Measurements from ENCODE around the gene SKAP2. TPM values are rescaled to one million over a fixed set of nuclear protein-coding genes. Genes with fewer than 3 reads are reported as not detected.

Gene SKAP2
- polyA plus RNA-seq, 1 donor (not counting 4 experiments of a cell fraction or from before 2014, with no cell fraction given) = 15.0 TPM

DNA sequence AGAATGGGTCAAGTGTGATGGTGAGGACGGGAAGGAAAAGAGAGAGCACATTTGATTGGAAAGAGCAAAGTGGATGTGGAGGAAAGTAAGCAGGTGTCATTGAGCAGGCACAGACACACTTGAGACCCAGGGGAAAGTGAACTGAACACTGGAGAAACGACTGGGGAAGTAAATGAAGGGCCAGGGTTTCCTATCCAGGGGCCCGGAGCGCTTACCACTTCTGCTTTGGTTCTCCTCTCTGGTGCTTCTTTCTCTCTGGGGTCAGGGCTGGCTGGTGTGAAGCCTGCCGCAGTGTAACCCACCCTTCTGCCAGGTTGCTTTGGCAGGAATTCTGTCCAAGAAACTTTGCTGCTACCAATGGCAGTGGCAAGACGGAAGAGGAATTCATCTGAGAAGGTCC is 219.3 kb downstream of the SKAP2 start:
- Histone ChIP-seq H3K4me1 (ENCODE audit: control insufficient read depth, extremely low read depth, insufficient read depth, low read length) (peaks cover 10% of the 10 kb centered on the region), H4K20me1 (ENCODE audit: control insufficient read depth, extremely low read depth, insufficient read depth, low read length) (no peaks in the 10 kb centered on the region), H3K4me2 (ENCODE audit: control insufficient read depth, extremely low read depth, insufficient read depth, low read depth, low read length) (no peak overlapping the region), H3K9me3 (ENCODE audit: control insufficient read depth, low read depth, low read length) (no peaks in the 10 kb centered on the region), H3K9ac (ENCODE audit: control insufficient read depth, extremely low read depth, insufficient read depth, low read length) (no peak overlapping the region), H3K4me3 (ENCODE audit: control insufficient read depth in 2 of 3, extremely low read depth in 1 of 3, insufficient read depth in 2 of 3, low read depth in 1 of 3, low read length in 3 of 3) (no peak overlapping the region), H3K79me2 (ENCODE audit: control insufficient read depth, insufficient read depth, low read length) (no peaks in the 10 kb centered on the region), H3K27ac (ENCODE audit: control insufficient read depth, insufficient read depth, low read length) (no peak overlapping the region), H3K9me1 (ENCODE audit: control insufficient read depth, extremely low read depth, insufficient read depth, low read length) (peaks cover 2% of the 10 kb centered on the region), H3K27me3 (ENCODE audit: control insufficient read depth, extremely low read depth, insufficient read depth, low read length) (no peaks in the 10 kb centered on the region), H3K36me3 (ENCODE audit: control insufficient read depth in 2 of 2, extremely low read depth in 1 of 2, insufficient read depth in 2 of 2, low read length in 2 of 2) (no peaks in the 10 kb centered on the region), H2AFZ (ENCODE audit: control insufficient read depth, low read length) (no peak overlapping the region)
- no peak for TF ChIP-seq EZH2 (IDR thresholded peaks at IDR 0.05; ENCODE audit: low read length)
- TF ChIP-seq, protein P1, sequence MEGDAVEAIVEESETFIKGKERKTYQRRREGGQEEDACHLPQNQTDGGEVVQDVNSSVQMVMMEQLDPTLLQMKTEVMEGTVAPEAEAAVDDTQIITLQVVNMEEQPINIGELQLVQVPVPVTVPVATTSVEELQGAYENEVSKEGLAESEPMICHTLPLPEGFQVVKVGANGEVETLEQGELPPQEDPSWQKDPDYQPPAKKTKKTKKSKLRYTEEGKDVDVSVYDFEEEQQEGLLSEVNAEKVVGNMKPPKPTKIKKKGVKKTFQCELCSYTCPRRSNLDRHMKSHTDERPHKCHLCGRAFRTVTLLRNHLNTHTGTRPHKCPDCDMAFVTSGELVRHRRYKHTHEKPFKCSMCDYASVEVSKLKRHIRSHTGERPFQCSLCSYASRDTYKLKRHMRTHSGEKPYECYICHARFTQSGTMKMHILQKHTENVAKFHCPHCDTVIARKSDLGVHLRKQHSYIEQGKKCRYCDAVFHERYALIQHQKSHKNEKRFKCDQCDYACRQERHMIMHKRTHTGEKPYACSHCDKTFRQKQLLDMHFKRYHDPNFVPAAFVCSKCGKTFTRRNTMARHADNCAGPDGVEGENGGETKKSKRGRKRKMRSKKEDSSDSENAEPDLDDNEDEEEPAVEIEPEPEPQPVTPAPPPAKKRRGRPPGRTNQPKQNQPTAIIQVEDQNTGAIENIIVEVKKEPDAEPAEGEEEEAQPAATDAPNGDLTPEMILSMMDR (optimal IDR thresholded peaks at IDR 0.05 in 1 of 3, IDR thresholded peaks at IDR 0.05 in 1 of 3, conservative IDR thresholded peaks at IDR 0.05 in 1 of 3; ENCODE audit: extremely low read depth in 1 of 3, insufficient read depth in 2 of 3, low read length in 3 of 3) = no peak
- DNase-seq (ENCODE audit: low read depth, low spot score) (no peak), FAIRE-seq (no peak)
- dilution Hi-C loops (cut with MboI; ENCODE audit: extremely low pct_ligation_motif_present, low sequenced_read_pairs) = no loop called here

DNA sequence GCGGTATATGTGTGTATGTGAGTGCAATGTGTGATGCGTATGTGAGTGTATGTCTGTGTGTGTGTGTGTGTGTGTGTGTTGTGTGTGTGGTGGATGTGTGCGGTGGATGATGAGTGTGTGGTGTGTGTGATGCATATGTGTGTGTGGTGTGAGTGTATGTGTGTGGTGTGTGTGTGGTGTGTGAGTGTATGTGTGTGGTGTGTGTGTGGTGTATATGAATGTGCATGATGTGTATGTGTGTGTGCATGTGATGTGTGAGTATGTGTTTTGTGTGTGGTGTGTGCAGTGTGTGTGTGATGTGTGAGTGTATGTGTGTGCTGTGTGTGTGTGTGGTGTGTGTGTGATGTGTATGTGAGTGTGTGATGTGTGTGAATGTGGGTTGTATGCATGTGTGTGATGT is 222.0 kb downstream of the SKAP2 start:
- H3K9ac ChIP-seq (ENCODE audit: control insufficient read depth, extremely low read depth, insufficient read depth, low read length) = no peak overlapping the region
- no peaks in the 10 kb centered on the region for H3K9me1 ChIP-seq (ENCODE audit: control insufficient read depth, extremely low read depth, insufficient read depth, low read length)
- no peaks in the 10 kb centered on the region for H3K4me1 ChIP-seq (ENCODE audit: control insufficient read depth, extremely low read depth, insufficient read depth, low read length)
- no peak for TF ChIP-seq EZH2 (IDR thresholded peaks at IDR 0.05; ENCODE audit: low read length)
- H3K79me2 ChIP-seq (ENCODE audit: control insufficient read depth, insufficient read depth, low read length) = no peaks in the 10 kb centered on the region
- no peak overlapping the region for H3K4me3 ChIP-seq (ENCODE audit: control insufficient read depth in 2 of 3, extremely low read depth in 1 of 3, insufficient read depth in 2 of 3, low read depth in 1 of 3, low read length in 3 of 3)
- no peak for FAIRE-seq
- dilution Hi-C loops (cut with MboI; ENCODE audit: extremely low pct_ligation_motif_present, low sequenced_read_pairs) = no loop called here
- DNase-seq (ENCODE audit: low read depth, low spot score) = no peak
- H3K27ac ChIP-seq (ENCODE audit: control insufficient read depth, insufficient read depth, low read length) = no peak overlapping the region
- no peaks in the 10 kb centered on the region for H4K20me1 ChIP-seq (ENCODE audit: control insufficient read depth, extremely low read depth, insufficient read depth, low read length)
- no peaks in the 10 kb centered on the region for H3K27me3 ChIP-seq (ENCODE audit: control insufficient read depth, extremely low read depth, insufficient read depth, low read length)
- no peaks in the 10 kb centered on the region for H3K36me3 ChIP-seq (ENCODE audit: control insufficient read depth in 2 of 2, extremely low read depth in 1 of 2, insufficient read depth in 2 of 2, low read length in 2 of 2)
- no peaks in the 10 kb centered on the region for H3K9me3 ChIP-seq (ENCODE audit: control insufficient read depth, low read depth, low read length)
- H3K4me2 ChIP-seq (ENCODE audit: control insufficient read depth, extremely low read depth, insufficient read depth, low read depth, low read length) = no peak overlapping the region
- no peak overlapping the region for H2AFZ ChIP-seq (ENCODE audit: control insufficient read depth, low read length)

DNA sequence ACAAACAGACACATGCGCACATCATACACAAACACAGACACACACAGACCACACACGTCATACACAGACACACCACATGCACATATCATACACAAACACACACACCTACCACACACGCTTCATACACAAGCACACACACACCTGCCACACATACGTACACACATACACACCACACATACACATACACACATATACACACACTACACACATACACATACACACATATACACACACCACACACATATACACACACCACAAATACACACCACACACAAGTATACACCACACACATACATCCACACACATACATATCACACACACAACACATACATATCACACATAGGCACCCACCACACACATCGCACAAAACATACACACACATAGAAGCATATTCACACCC is 224.7 kb downstream of the SKAP2 start:
- DNase-seq (ENCODE audit: low read depth, low spot score) (no peak), FAIRE-seq (peak; percentile 48)
- no peaks in the 10 kb centered on the region for H3K27me3 ChIP-seq (ENCODE audit: control insufficient read depth, extremely low read depth, insufficient read depth, low read length)
- no peak overlapping the region for H3K9ac ChIP-seq (ENCODE audit: control insufficient read depth, extremely low read depth, insufficient read depth, low read length)
- H3K9me3 ChIP-seq (ENCODE audit: control insufficient read depth, low read depth, low read length) = no peaks in the 10 kb centered on the region
- H4K20me1 ChIP-seq (ENCODE audit: control insufficient read depth, extremely low read depth, insufficient read depth, low read length) = no peaks in the 10 kb centered on the region
- H3K9me1 ChIP-seq (ENCODE audit: control insufficient read depth, extremely low read depth, insufficient read depth, low read length) = no peaks in the 10 kb centered on the region
- H3K79me2 ChIP-seq (ENCODE audit: control insufficient read depth, insufficient read depth, low read length) = no peaks in the 10 kb centered on the region
- no peaks in the 10 kb centered on the region for H3K36me3 ChIP-seq (ENCODE audit: control insufficient read depth in 2 of 2, extremely low read depth in 1 of 2, insufficient read depth in 2 of 2, low read length in 2 of 2)
- H3K4me2 ChIP-seq (ENCODE audit: control insufficient read depth, extremely low read depth, insufficient read depth, low read depth, low read length) = no peak overlapping the region
- dilution Hi-C loops (cut with MboI; ENCODE audit: extremely low pct_ligation_motif_present, low sequenced_read_pairs) = no loop called here
- H2AFZ ChIP-seq (ENCODE audit: control insufficient read depth, low read length) = no peak overlapping the region
- TF ChIP-seq, protein P1 (optimal IDR thresholded peaks at IDR 0.05 in 1 of 3, IDR thresholded peaks at IDR 0.05 in 1 of 3, conservative IDR thresholded peaks at IDR 0.05 in 1 of 3; ENCODE audit: extremely low read depth in 1 of 3, insufficient read depth in 2 of 3, low read length in 3 of 3) = no peak
- TF ChIP-seq EZH2 (IDR thresholded peaks at IDR 0.05; ENCODE audit: low read length) = no peak
- no peak overlapping the region for H3K4me3 ChIP-seq (ENCODE audit: control insufficient read depth in 2 of 3, extremely low read depth in 1 of 3, insufficient read depth in 2 of 3, low read depth in 1 of 3, low read length in 3 of 3)
- H3K4me1 ChIP-seq (ENCODE audit: control insufficient read depth, extremely low read depth, insufficient read depth, low read length) = no peaks in the 10 kb centered on the region
- no peak overlapping the region for H3K27ac ChIP-seq (ENCODE audit: control insufficient read depth, insufficient read depth, low read length)

Data from keratinocyte (primary cell).